H1 (cell line): Measurements from ENCODE around the gene DNASE2B. TPM values are rescaled to one million over a fixed set of nuclear protein-coding genes. Genes with fewer than 3 reads are reported as not detected.

Source experiments
- CTCF ChIA-PET: fragments of 300-600 bp; sonication (Branson Sonifier 250); formaldehyde crosslinking; loops from one replicate; lab custom pipeline; 2021; ENCODE audit not compliant: partially characterized antibody; lab: Charles Lee
- POLR2A ChIA-PET: fragments of 300-600 bp; sonication (Branson Sonifier 250); formaldehyde crosslinking; loops from one replicate; lab custom pipeline; 2021; ENCODE audit warnings: inconsistent platforms; ENCODE audit not compliant: partially characterized antibody; lab: Charles Lee
- DNase-seq, 2 experiments: peaks; one replicate each; pipeline versions ENCODE4 v3.0.0 to v3.0.0-alpha.2; 2010 to 2022; ENCODE audit warnings: low spot score in 2 of 2, low read depth in 1 of 2, mixed read lengths in 1 of 2
- FAIRE-seq: peaks from 2 replicates; lab custom pipeline; 2011; peaks lifted over from hg19 to GRCh38; lab: Jason Lieb, UNC
- H2AFZ ChIP-seq: 2 replicates; pipeline ENCODE4 v1.8.1; 2012; ENCODE audit warnings: low read length, inconsistent platforms
- H2AK5ac ChIP-seq: 2 replicates; pipeline ENCODE4 v1.6.1; 2013; ENCODE audit warnings: low read depth, low read length
- H2BK120ac ChIP-seq: replicated peaks from 2 replicates; pipeline ENCODE3; 2013; ENCODE audit warnings: low read depth, low read length, inconsistent platforms
- H2BK12ac ChIP-seq: 2 replicates; pipeline ENCODE4 v1.6.1; 2013; ENCODE audit warnings: low read depth, low read length
- H2BK15ac ChIP-seq: 2 replicates; pipeline ENCODE4 v1.6.1; 2013; ENCODE audit warnings: low read length
- H2BK20ac ChIP-seq: 2 replicates; pipeline ENCODE4 v1.6.1; 2013; ENCODE audit warnings: low read length
- H2BK5ac ChIP-seq: 2 replicates; pipeline ENCODE4 v1.6.1; 2013; ENCODE audit warnings: low read depth, low read length
- H3K14ac ChIP-seq: 2 replicates; pipeline ENCODE4 v1.6.1; 2013; ENCODE audit warnings: inconsistent platforms; ENCODE audit not compliant: insufficient read length
- H3K18ac ChIP-seq: 2 replicates; pipeline ENCODE4 v1.6.1; 2013; ENCODE audit warnings: low read length; ENCODE audit errors: extremely low read depth
- H3K23ac ChIP-seq: 2 replicates; pipeline ENCODE4 v1.6.1; 2013; ENCODE audit warnings: inconsistent platforms; ENCODE audit not compliant: insufficient read length
- H3K23me2 ChIP-seq: 2 replicates; pipeline ENCODE4 v1.6.1; 2013; ENCODE audit warnings: low read depth, low read length
- H3K27ac ChIP-seq: 2 replicates; pipeline ENCODE4 v1.6.1; 2011; ENCODE audit warnings: low read depth, low read length, inconsistent platforms
- H3K27me3 ChIP-seq, 4 experiments: replicated peaks in 1 of 4; 1 replicate in 1 of 4; 2 replicates in 3 of 4; pipeline versions ENCODE4 v1.6.1 to v1.8.1; 2011 to 2013; ENCODE audit warnings: low read length in 3 of 4, mild to moderate bottlenecking in 3 of 4, inconsistent platforms in 2 of 4, mixed read lengths in 2 of 4, moderate library complexity in 1 of 4; ENCODE audit not compliant: control insufficient read depth in 3 of 4, insufficient read depth in 3 of 4; ENCODE audit errors: extremely low read depth in 1 of 4
- H3K36me3 ChIP-seq, 4 experiments: 2 replicates each; pipeline versions ENCODE4 v1.6.1 to v1.8.1; 2011 to 2013; ENCODE audit warnings: mild to moderate bottlenecking in 4 of 4, low read length in 3 of 4, moderate library complexity in 2 of 4, control low read depth in 1 of 4, inconsistent platforms in 1 of 4; ENCODE audit not compliant: insufficient read depth in 4 of 4, control insufficient read depth in 2 of 4
- H3K4ac ChIP-seq: replicated peaks from 2 replicates; pipeline ENCODE3; 2013; ENCODE audit warnings: low read length, low read depth, mixed read lengths, inconsistent platforms; ENCODE audit not compliant: insufficient read length
- H3K4me1 ChIP-seq, 4 experiments: replicated peaks in 1 of 4; 1 replicate in 1 of 4; 2 replicates in 3 of 4; pipeline versions ENCODE4 v1.6.1 to v1.8.1; 2011 to 2013; ENCODE audit warnings: low read length in 3 of 4, inconsistent platforms in 2 of 4, mixed read lengths in 1 of 4; ENCODE audit not compliant: insufficient read depth in 4 of 4, control insufficient read depth in 3 of 4
- H3K4me2 ChIP-seq, 2 experiments: 2 replicates each; pipeline versions ENCODE4 v1.6.1 to v1.8.1; 2011 to 2013; ENCODE audit warnings: low read depth in 2 of 2, low read length in 2 of 2, control low read depth in 1 of 2, inconsistent platforms in 1 of 2, mild to moderate bottlenecking in 1 of 2; ENCODE audit not compliant: insufficient read depth in 1 of 2
- H3K4me3 ChIP-seq, 4 experiments: fragments of 200-600, 300-600 bp in 1 of 4; sonication (generic), shearing (Covaris generic), sonication (Bioruptor Twin) in 1 of 4; 2 replicates each; pipeline versions ENCODE4 v1.5.1 to v1.8.1; 2011 to 2016; ENCODE audit warnings: low read length in 4 of 4, low read depth in 3 of 4, control low read depth in 2 of 4, inconsistent platforms in 2 of 4, mild to moderate bottlenecking in 2 of 4, mixed read lengths in 1 of 4, moderate library complexity in 1 of 4; ENCODE audit not compliant: insufficient read depth in 2 of 4; ENCODE audit errors: extremely low read depth in 1 of 4
- H3K56ac ChIP-seq: replicated peaks from 2 replicates; pipeline ENCODE3; 2013; ENCODE audit warnings: low read depth, mild to moderate bottlenecking, mixed read lengths, low read length, inconsistent platforms; ENCODE audit not compliant: insufficient read length
- H3K79me1 ChIP-seq: 2 replicates; pipeline ENCODE4 v1.6.1; 2013; ENCODE audit warnings: low read depth, low read length, control low read depth
- H3K79me2 ChIP-seq, 2 experiments: 2 replicates each; pipeline versions ENCODE4 v1.6.1 to v1.8.1; 2012 to 2013; ENCODE audit warnings: low read length in 2 of 2, mild to moderate bottlenecking in 2 of 2, inconsistent platforms in 1 of 2; ENCODE audit not compliant: insufficient read depth in 2 of 2, control insufficient read depth in 1 of 2
- H3K9ac ChIP-seq, 4 experiments: replicated peaks in 1 of 4; 1 replicate in 1 of 4; 2 replicates in 3 of 4; pipeline versions ENCODE4 v1.6.1 to v1.8.1; 2011 to 2013; ENCODE audit warnings: low read depth in 3 of 4, low read length in 3 of 4, control low read depth in 2 of 4, mild to moderate bottlenecking in 2 of 4, moderate library complexity in 2 of 4, inconsistent platforms in 1 of 4; ENCODE audit errors: extremely low read depth in 1 of 4
- H3K9me3 ChIP-seq, 2 experiments: 2 replicates each; pipeline versions ENCODE4 v1.6.1 to v1.8.1; 2012 to 2013; ENCODE audit warnings: mild to moderate bottlenecking in 2 of 2, moderate library complexity in 2 of 2, control low read depth in 1 of 2, inconsistent platforms in 1 of 2, low read depth in 1 of 2, low read length in 1 of 2, mixed read lengths in 1 of 2; ENCODE audit not compliant: insufficient read depth in 2 of 2
- H4K20me1 ChIP-seq, 2 experiments: replicated peaks in 1 of 2; 2 replicates each; pipeline versions ENCODE3 to v1.8.1; 2011 to 2013; ENCODE audit warnings: inconsistent platforms in 2 of 2, low read length in 2 of 2, mild to moderate bottlenecking in 1 of 2; ENCODE audit not compliant: insufficient read depth in 2 of 2, control insufficient read depth in 1 of 2
- H4K5ac ChIP-seq: 2 replicates; pipeline ENCODE4 v1.6.1; 2013; ENCODE audit warnings: low read length, low read depth, mixed read lengths, inconsistent platforms; ENCODE audit not compliant: insufficient read length
- H4K8ac ChIP-seq: 2 replicates; pipeline ENCODE4 v1.8.0; 2013; ENCODE audit warnings: mild to moderate bottlenecking, moderate library complexity, low read length, inconsistent platforms; ENCODE audit not compliant: insufficient read depth; ENCODE audit errors: extremely low read depth
- H4K91ac ChIP-seq: replicated peaks from 2 replicates; pipeline ENCODE3; 2013; ENCODE audit warnings: low read length, mixed read lengths, inconsistent platforms; ENCODE audit not compliant: insufficient read length
- EP300 ChIP-seq, 2 experiments: IDR thresholded peaks; 1 replicate in 1 of 2; 2 replicates in 1 of 2; pipeline ENCODE4 v1.6.1; 2011 to 2012; ENCODE audit warnings: low read depth in 2 of 2, low read length in 2 of 2, mild to moderate bottlenecking in 2 of 2, borderline replicate concordance in 1 of 2, inconsistent platforms in 1 of 2, moderate library complexity in 1 of 2
- RNF2 ChIP-seq: fragments of 200-900, 300-1000 bp; sonication (generic); IDR thresholded peaks from 2 replicates; pipeline ENCODE4 v1.7.1; 2016; ENCODE audit warnings: borderline replicate concordance, low read depth, mild to moderate bottlenecking, antibody characterized with exemption, low read length; ENCODE audit not compliant: poor library complexity, severe bottlenecking; ENCODE audit errors: missing control alignments
- SAP30 ChIP-seq: fragments of 300-600 bp; sonication (generic); IDR thresholded peaks from 2 replicates; pipeline ENCODE4 v1.7.1; 2012; ENCODE audit warnings: low read length, moderate library complexity, mild to moderate bottlenecking, inconsistent platforms; ENCODE audit not compliant: insufficient read depth, insufficient replicate concordance
- TBP ChIP-seq: IDR thresholded peaks from 2 replicates; pipeline ENCODE4 v1.6.1; 2011; ENCODE audit warnings: low read depth, low read length, improper control_type of control experiment
- WGBS, 2 experiments: shearing (Covaris generic) in 1 of 2; methylation state at CpG; one replicate each; pipeline versions ENCODE4 v1.1.6 to v1.1.7; 2013 to 2015; ENCODE audit warnings: low lambda C conversion rate in 2 of 2, mixed read lengths in 2 of 2, inconsistent platforms in 1 of 2, low coverage in 1 of 2, missing lambda C conversion rate in 1 of 2; ENCODE audit not compliant: insufficient replicate concordance in 2 of 2, insufficient coverage in 1 of 2, insufficient read length in 1 of 2; ENCODE audit errors: extremely low coverage in 1 of 2, missing lambda C conversion rate in 1 of 2; 5-methylcytosine and 5-hydroxymethylcytosine counted together
- polyA plus RNA-seq, 7 experiments: library from polyadenylated mRNA; depleted of rRNA in 3 of 7; stranded (reverse) in 5 of 7; unstranded in 2 of 7; fragments of >200 nt in 5 of 7; fragments of 200-250 nt in 2 of 7; gene quantifications; 1 replicate in 5 of 7; 2 replicates in 1 of 7; 4 replicates in 1 of 7; pipeline versions ENCODE4 v1.2.1 to v1.2.3, GENCODE V29; 2011 to 2013; ENCODE audit warnings: missing spikeins in 2 of 7, mixed read lengths in 2 of 7
- total RNA-seq: library from RNA; stranded (reverse); fragmentation: NEBNext Ultra II Directional; extraction: Animal tissue kit (Norgen Biotek cat#: 25700); gene quantifications from 2 replicates; pipeline ENCODE4 v1.2.1, GENCODE V29; 2021

Gene DNASE2B
- total and polyA plus RNA-seq, 2 of the 8 experiments (the other 6 are each of a cell fraction or from before 2014, with no cell fraction given), result not detected

DNA sequence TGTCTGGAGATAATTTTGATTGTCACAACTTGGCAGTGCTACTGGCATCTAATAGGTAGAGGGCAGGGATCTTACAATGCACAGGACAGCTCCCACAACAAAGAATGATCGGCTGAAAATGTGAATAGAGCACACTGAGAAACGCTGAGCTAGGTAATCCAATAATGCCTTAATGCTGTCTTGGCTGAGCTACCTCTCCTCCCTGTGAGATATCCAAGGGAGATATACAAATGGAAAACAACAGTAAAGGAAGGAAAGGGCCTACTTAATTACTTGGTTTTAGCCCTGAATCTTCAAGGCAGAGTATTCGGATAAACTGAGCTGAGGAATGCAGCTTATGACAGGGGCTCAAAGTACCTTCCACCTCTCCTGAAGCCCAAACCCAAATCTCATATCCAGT lies 2.9 kb downstream of the DNASE2B start:
- no peak overlapping the region for H3K23ac ChIP-seq
- no peak overlapping the region for H3K56ac ChIP-seq
- H3K27ac ChIP-seq, result no peak overlapping the region
- H2BK20ac ChIP-seq, result no peak overlapping the region
- no peak for FAIRE-seq
- no peak overlapping the region for H3K4ac ChIP-seq
- H3K18ac ChIP-seq, result no peak overlapping the region
- no peaks in the 10 kb centered on the region for H3K27me3 ChIP-seq
- H2BK15ac ChIP-seq, result no peak overlapping the region
- ChIA-PET POLR2A (no interaction called here), CTCF (interaction anchor here (0.9 kb wide), 1 partner anchor 231 kb away, joined by 4 read pairs; no protein-coding TSS in a partner anchor)
- no peak overlapping the region for H3K4me3 ChIP-seq
- H3K4me1 ChIP-seq, result no peaks in the 10 kb centered on the region; a peak in 1 of 7 replicates
- no peak overlapping the region for H4K8ac ChIP-seq
- no peak overlapping the region for H3K4me2 ChIP-seq
- H3K9me3 ChIP-seq, result no peaks in the 10 kb centered on the region
- no peak overlapping the region for H2BK12ac ChIP-seq
- no peak overlapping the region for H2BK120ac ChIP-seq
- no peak overlapping the region for H2AFZ ChIP-seq
- H2BK5ac ChIP-seq, result no peak overlapping the region
- H2AK5ac ChIP-seq, result no peak overlapping the region
- H4K91ac ChIP-seq, result no peak overlapping the region
- DNase-seq, result no peak
- H3K9ac ChIP-seq, result no peak overlapping the region
- no peaks in the 10 kb centered on the region for H3K36me3 ChIP-seq
- no peak overlapping the region for H3K14ac ChIP-seq
- H4K20me1 ChIP-seq, result no peaks in the 10 kb centered on the region
- no peak overlapping the region for H4K5ac ChIP-seq
- H3K23me2 ChIP-seq, result no peaks in the 10 kb centered on the region
- no peaks in the 10 kb centered on the region for H3K79me2 ChIP-seq
- WGBS, 2 experiments, result 81% methylated on average over 3 of the region's 3 CpGs; no CpG with 5 or more reads in 1 of the 2 experiments
- no peaks in the 10 kb centered on the region for H3K79me1 ChIP-seq
- no peak for TF ChIP-seq SAP30
- no peak for TF ChIP-seq EP300 (IDR thresholded peaks at IDR 0.05; ENCODE audit: borderline replicate concordance in 1 of 2, low read depth in 2 of 2, low read length in 2 of 2)
- TF ChIP-seq TBP, result no peak
- no peak for TF ChIP-seq RNF2
